Measurements from ENCODE around the gene HDDC3. TPM values are rescaled to one million over a fixed set of nuclear protein-coding genes. Genes with fewer than 3 reads are reported as not detected.

Gene HDDC3
- total RNA-seq, 2 donors from 2014 or later = 12.2 to 17.1 TPM

DNA sequence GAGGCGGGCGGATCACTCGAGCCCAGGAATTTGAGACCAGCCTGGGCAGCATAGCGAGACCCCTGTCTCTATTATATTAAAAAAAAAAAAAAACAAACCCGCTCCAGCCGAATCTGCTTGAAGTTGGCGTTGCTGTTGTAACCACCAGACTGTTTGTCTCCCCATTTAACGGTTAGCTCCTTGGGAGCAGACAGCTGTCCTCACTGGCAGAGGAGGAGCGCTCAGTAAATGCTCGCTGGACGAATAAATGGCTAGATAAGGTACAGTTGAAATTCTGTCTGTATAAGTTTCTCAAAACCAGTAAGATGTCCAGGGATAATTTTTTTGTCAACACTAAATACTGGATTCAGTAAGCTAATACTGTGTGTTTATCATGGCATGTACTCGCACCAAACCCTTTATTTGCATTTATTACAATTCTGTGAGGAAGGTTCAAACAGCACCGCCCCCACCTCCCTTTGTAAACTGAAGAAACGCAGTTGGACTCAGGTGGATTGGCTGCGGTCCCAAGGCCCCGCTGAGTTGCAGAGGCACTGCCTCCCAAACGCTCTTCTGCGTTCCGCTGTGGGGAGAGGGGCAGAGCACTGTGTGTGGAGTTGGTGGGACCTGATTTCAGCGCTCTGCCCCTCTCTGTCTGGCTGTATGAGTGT, 23.4 kb upstream of the HDDC3 start:
- intact Hi-C loops (cut with DNase I) = loop anchor here (2.0 to 10.0 kb wide), 3 partner anchors 69 to 317 kb away; partner anchors contain the start of gene VPS33B (in 1 of the 2)
- ATAC-seq = no peak
- DNase-seq = no peak

DNA sequence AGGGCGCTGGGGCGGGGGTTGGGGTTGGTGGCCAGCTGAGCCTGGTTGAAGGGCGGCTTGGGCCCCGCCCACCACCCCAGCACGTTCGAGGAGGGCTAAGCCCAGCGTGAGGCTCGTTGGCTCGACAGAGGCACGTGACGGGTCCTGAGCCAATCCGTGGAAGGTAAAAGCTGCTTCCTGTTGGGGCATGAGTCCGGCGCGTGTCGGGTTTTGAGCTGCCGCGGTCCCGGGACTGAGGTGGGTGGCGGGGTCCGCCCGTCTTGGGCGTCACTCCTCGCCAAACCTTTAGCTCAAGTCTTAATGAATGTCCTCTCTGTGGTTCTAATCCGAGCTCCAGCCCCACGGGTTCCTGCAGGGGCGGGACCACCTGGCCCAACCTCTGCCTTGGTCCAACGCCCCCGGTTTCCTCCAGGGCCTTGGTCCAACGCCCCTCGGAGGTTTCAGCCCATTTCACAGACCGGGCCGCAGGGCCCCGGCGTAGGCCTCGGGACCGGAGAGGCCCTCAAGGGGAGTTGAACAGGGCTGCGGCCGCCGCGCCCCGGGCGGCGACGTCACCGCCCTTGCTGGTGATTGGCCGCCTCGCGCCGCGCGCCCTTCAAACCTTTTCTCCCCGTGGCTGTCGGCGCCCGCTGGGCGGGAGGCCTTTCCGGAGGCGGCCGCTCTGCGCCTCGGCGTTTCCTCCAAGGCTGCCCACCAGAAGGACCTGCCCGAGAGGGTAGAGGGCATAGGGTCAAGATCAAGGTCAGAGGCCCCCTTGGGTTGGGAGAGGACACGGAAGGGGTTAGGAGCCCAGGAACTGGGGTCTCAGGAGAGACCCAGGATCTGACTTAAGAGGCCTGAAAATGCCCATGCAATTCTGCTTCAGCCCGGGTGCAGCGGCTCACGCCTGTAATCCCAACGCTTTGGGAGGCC, 22.6 kb upstream of the HDDC3 start, which contains the start of gene RCCD1:
Gene RCCD1, plus strand, starts transcription at position 173 of the 912 bp plus-strand sequence. CDS start 1,851 bp downstream, outside the sequence.
- peak; percentile 93 to 94 for ATAC-seq
- DNase-seq = peak; percentile 97
- intact Hi-C loops (cut with DNase I) = loop anchor here (5.0 to 10.0 kb wide), 2 partner anchors 70 to 317 kb away; partner anchors contain the start of gene VPS33B (in 1 of the 2)

DNA sequence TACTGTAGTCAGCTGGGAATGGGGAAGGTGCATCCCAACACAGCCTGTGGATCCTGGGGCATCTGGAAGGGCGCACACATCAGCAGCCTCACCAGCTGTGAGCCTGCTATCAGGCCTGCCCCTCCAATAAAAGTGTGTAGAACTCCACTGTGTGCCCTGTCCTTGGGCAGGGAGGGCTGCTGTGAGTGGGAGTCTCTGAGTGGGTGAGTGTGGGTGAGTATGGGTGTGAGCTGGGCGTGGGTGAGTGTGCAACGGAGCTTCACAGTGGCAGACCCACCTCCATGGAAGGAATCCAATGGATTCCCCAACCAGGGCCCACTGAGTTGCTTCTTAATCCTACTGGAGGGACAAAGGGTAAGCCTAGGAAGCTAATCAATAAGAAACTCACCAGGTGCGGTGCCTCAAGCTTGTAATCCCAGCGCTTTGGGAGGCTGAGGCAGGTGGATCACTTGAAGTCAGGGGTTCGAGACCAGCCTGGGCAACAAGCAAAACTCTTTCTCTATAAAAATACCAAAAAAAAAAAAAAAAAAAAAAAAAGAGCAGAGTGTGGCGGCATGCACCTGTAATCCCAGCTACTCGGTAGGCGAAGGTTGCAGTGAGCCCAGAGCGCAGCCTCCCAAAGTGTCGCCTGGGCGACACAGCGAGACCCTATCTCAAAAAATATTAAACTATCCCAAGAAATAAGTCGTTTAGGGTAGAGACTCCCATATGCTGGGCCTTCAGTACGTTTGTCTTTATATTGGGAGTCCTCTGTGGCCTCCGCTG, 21.8 kb upstream of the HDDC3 start:
- intact Hi-C loops (cut with DNase I) = loop anchor here in 1 of 2 donors (10.0 kb wide), 1 partner anchor 71 kb away; the partner anchor contains the start of gene VPS33B
- DNase-seq (no peak), ATAC-seq (no peak)

DNA sequence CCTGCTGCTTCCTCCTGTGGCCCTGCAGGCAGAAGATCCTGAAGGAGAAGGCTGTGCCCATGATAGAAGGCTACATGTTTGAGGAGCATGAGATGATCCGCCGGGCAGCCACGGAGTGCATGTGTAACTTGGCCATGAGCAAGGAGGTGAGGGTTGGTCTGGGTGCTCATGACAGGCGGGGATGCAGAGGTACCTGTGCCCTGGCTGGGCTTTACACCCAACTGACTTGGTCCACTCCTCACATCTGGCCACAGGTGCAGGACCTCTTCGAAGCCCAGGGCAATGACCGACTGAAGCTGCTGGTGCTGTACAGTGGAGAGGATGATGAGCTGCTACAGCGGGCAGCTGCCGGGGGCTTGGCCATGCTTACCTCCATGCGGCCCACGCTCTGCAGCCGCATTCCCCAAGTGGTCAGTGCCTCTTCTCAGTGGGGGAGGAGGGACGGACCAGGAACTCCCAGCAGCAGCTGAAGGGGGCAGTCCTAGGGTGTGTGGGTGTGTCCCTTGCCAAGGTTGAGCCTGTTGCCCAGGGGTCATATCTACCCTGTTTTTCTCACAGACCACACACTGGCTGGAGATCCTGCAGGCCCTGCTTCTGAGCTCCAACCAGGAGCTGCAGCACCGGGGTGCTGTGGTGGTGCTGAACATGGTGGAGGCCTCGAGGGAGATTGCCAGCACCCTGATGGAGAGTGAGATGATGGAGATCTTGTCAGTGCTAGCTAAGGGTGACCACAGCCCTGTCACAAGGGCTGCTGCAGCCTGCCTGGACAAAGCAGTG, 20.7 kb upstream of the HDDC3 start:
- ATAC-seq (no peak), DNase-seq (no peak)
- intact Hi-C loops (cut with DNase I) = loop anchor here in 1 of 2 donors (10.0 kb wide), 1 partner anchor 72 kb away; the partner anchor contains the start of gene VPS33B

DNA sequence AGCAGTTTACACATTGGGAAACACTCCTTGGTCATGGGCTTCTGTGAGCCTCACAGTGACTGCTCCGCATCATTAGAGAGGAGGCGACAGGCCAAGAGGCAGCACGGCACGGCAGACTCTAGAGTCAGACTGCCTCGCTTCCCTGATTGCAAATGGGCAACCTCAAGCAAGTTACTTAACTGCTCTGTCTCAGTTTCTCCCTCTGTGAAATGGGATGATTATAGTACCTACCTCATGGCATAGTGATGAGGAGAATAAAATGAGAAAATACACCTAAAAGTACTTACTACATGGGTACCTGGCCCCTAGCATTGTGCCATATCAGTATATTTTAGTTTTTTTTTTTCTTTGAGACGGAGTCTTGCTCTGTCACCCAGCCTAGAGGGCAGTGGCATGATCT, 18.3 kb upstream of the HDDC3 start:
- ATAC-seq (no peak), DNase-seq (no peak)
- intact Hi-C loops (cut with DNase I) = loop anchor here in 1 of 2 donors (10.0 kb wide), 1 partner anchor 74 kb away; the partner anchor contains the start of gene VPS33B

DNA sequence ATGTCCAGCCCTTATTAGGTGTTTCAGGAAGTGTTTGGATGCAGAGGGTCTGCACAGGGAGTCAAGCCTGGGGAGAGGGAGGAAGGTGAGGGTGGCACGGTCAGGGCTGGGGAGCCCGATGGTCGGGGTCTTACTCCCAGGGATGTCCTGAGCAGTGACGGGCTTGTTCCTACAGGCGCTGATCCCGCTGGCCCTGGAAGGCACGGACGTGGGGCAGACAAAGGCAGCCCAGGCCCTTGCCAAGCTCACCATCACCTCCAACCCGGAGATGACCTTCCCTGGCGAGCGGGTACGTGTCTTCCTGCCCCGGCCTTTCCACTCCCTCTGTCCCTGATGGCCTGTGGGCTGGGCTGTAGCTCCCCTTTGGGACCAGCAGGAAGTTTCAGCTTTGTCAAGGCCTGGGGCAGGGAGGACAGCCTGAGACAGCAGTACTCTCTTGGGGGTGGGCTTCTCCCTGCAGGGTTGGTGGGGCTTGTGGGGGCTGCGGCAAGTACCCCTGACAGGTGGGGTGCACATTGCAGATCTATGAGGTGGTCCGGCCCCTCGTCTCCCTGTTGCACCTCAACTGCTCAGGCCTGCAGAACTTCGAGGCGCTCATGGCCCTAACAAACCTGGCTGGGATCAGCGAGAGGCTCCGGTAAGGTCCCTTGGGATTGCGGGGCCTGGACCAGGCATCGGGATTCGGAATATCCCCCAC, 17.8 kb upstream of the HDDC3 start:
- ATAC-seq (no peak), DNase-seq (no peak)
- intact Hi-C loops (cut with DNase I) = loop anchor here in 1 of 2 donors (10.0 kb wide), 1 partner anchor 75 kb away; the partner anchor contains the start of gene VPS33B

DNA sequence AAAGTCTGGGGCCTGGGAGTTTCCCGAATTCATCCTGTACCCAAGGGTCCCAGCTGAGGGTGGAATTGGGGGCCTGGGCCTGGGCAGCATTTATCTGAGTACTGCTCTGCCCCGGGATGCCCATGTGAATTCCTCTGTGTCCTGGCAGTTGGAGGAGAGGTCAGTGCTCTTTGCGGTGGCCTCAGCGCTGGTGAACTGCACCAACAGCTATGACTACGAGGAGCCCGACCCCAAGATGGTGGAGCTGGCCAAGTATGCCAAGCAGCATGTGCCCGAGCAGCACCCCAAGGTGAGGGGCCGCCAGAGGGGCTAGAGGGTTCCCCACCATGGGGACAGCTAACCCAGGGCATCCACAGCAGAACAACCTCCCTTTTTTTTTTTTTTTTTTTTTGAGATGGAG, 16.2 kb upstream of the HDDC3 start:
- intact Hi-C loops (cut with DNase I) = no loop called here
- DNase-seq = no peak
- no peak for ATAC-seq

DNA sequence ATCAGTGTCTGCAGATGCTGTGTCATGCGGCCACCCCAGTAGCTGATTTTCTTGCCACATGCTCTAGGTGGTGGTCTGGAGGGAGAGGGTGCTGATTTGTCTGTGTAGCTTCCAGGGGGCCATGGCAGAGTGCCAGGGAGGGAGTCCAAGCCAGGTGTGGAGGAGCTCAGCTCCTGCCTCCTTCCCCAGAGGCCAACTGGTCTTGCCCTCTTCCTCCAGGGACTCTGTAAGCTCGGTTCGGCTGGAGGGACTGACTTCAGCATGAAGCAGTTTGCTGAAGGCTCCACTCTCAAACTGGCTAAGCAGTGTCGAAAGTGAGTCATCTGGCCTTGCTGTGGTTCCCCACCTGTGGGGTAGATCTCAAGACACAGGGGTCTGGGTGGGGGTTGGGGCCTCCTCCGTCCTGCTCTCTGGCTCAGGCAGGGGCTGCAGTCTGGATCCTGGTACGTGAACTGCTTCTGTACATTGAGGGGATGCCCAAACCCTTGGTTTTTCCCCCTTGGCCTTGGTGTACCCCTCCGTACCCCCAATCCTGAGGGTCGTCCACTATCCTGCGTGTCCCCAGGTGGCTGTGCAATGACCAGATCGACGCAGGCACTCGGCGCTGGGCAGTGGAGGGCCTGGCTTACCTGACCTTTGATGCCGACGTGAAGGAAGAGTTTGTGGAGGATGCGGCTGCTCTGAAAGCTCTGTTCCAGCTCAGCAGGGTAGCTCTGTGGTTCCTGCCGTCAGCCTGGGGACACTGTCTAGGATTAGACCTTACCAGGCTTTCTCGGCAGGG, 15.4 kb upstream of the HDDC3 start:
- intact Hi-C loops (cut with DNase I) = no loop called here
- ATAC-seq = no peak

DNA sequence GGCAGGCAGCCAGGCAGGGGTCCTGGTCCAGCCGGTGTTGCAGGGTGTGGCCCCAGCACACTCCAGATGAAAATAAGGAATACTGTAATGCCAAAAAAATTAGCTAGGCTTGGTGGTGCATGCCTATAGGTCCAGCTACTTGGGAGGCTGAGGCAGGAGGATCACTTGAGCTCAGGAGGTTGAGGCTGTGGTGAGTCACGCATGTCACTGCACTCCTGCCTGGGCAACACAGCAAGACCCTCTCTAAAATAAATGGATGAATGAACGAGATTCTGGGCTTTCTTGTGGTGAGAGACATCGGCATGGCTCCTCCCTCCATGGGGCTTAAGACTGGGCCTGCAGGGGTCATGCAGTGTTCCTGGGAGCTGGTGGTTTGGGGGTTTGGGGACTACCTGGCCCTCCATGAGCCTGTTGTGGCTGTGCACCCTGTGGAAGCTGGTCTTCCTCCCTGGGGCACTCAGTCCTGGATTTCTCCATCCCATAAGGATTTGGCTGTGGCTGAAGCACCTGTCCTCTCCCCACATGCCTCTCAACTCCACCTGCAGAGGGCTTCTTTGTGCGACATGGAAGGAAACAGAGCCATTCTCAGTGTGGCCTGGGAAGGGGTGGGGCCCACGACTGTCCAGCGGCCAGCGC, 14.7 kb upstream of the HDDC3 start:
- intact Hi-C loops (cut with DNase I) = no loop called here

More for the DNA sequence above, 15.4 kb upstream of the HDDC3 start:
- DNase-seq = no peak

DNA sequence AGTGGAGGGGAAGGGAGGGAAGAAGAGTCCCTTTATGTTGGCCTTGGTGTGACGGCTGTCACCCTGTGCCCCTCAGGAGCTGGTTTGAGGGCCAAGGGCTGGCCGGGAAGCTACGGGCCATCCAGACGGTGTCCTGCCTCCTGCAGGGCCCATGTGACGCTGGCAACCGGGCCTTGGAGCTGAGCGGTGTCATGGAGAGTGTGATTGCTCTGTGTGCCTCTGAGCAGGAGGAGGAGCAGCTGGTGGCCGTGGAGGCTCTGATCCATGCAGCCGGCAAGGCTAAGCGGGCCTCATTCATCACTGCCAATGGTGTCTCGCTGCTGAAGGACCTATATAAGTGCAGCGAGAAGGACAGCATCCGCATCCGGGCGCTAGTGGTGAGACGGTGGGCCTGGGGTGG, 14.2 kb upstream of the HDDC3 start:
- DNase-seq = no peak
- intact Hi-C loops (cut with DNase I) = no loop called here
- no peak for ATAC-seq

More for the DNA sequence above, 14.7 kb upstream of the HDDC3 start:
- no peak for DNase-seq
- ATAC-seq = no peak

DNA sequence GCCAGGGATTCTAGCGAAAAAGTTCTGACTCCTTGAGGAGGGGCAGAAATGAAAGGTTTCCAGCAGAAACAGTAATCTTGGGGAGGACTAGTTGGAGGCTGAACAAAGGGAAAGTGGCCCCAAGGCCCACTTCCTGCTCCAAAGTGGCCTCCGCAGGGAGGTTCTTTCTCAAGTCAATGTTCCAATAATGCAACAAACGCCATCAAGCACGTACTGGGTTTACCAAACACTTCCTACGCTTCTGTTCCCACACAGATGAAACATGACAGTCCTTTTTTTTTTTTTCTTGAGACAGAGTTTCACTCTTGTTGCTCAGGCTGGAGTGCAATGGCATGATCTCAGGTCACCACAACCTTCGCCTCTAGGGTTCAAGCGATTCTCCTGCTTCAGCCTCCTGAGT, 12.7 kb upstream of the HDDC3 start:
- DNase-seq = no peak
- ATAC-seq = no peak
- intact Hi-C loops (cut with DNase I) = no loop called here

DNA sequence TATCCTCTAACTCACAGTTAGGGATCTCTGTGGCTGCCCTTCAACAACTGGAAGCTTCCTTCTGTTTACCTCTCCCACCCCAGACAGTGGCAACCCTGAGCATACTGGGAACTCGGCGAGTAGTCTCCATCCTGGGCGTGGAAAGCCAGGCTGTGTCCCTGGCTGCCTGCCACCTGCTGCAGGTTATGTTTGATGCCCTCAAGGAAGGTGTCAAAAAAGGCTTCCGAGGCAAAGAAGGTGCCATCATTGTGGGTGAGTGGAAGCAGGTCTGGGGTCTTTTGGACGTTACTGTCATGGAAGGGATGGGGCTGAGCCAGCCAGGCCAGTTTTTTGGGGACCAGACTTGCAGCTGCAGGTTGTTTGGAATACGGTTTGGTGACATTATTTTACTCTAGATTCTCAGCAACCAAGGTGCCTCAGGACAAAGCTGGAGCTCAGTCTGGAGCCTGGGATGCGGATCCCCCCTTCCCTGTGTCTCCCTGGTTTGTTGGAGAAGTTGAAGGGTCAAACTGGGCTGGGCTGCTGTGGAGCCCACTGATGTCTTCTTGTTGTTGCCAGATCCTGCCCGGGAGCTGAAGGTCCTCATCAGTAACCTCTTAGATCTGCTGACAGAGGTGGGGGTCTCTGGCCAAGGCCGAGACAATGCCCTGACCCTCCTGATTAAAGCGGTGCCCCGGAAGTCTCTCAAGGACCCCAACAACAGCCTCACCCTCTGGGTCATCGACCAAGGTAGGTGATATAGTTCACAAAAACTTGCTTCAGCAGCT, 10.2 kb upstream of the HDDC3 start:
- intact Hi-C loops (cut with DNase I) = no loop called here
- peak; percentile 20 for DNase-seq
- ATAC-seq = no peak

DNA sequence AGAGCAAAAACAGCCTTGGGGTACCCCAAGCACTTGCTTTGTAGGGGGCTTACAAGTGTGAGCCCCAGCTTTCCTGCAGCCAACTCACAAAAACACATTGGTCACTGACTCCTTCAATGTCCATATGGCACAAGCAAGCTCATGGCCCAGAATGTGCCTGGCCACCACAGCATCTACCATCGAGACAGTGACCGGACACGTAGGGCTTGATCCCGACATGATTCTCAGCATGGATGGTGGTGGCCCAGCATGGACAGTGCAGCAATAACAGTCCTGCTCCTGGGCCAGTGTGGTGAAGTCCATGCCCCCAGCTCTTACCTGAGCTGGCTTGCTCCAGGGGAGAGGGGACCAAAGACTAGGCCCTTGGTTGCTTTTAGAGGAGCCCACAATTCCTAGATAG, 8.7 kb upstream of the HDDC3 start:
- ATAC-seq (no peak), DNase-seq (peak; percentile 15)
- intact Hi-C loops (cut with DNase I) = no loop called here

DNA sequence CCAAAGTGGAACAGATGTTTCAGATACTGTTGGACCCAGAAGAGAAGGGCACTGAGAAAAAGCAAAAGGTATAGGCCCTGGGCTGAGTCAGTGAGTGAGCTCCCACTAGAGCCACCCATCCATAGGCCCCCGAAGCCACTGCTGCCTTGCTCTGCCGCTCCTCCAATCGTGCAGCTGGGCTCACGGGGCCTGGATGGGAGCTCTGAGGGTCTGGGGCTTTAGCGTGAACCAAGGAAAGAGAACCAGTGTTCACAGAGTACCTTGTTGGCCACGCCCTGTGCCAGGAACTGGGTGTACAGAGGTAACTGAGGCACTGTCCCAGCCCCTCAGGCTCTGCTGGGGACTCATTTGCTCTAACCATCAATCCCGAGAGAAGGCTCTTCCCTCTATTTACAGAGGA, 7.4 kb upstream of the HDDC3 start:
- intact Hi-C loops (cut with DNase I) = no loop called here
- peak; percentile 17 for DNase-seq
- ATAC-seq = no peak

DNA sequence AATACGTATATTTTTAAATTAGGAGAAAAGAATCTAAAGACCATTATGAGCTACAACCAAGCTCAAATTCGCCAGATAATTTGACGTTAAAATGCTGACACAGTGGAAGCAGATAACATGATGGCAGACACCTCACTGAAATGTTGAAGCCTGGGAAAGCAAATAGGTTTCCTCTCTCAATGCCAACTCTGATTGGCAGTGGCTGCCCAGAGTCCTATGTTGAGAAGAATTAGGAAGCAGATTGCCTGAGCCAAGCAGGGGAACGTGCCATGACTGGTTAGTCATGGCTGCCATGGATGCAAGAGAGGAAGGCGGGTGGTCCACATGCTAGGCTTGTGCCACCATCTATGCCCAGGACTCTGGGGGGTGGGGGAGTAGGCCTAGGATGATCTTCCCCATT, 5.9 kb upstream of the HDDC3 start:
- DNase-seq = peak; percentile 8
- intact Hi-C loops (cut with DNase I) = no loop called here
- no peak for ATAC-seq

DNA sequence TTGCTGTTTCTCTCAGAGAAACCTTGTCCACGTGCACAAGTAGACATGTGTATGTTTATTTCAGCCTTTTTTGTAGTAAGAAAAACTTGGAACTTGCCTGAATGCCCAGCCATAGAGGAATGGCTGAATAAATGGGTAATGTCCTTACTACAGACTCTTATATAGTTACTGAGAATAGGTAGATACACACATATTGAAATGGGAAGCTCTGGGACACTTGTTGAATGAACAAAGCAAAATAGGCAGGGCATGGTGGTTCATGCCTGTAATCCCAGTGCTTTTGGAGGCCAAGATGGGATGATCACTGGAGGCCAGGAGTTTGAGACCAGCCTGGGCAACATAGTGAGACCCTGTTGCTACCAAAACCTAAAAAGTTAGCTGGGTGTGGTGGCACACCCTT, 4.5 kb upstream of the HDDC3 start:
- ATAC-seq (no peak), DNase-seq (no peak)
- intact Hi-C loops (cut with DNase I) = no loop called here

Measured in left cardiac atrium (tissue), 4 donors.